PFSK-1 (cell line): Measurements from ENCODE around the gene GMDS.

Source experiments
- POLR2AphosphoS5 ChIP-seq: IDR thresholded peaks from 2 replicates; pipeline ENCODE4 v1.6.1; 2012; ENCODE audit warnings: low read depth, mild to moderate bottlenecking, control low read depth, low read length, moderate library complexity
- SIN3A ChIP-seq: IDR thresholded peaks from 2 replicates; pipeline ENCODE4 v1.6.1; 2012; ENCODE audit warnings: mild to moderate bottlenecking, low read length, moderate library complexity, borderline replicate concordance; ENCODE audit not compliant: insufficient read depth
- TAF1 ChIP-seq: IDR thresholded peaks from 2 replicates; pipeline ENCODE4 v1.6.1; 2012; ENCODE audit warnings: low read length, control low read depth, borderline replicate concordance; ENCODE audit not compliant: insufficient read depth
- TF ChIP-seq, protein P1 (sequence below), 2 experiments: IDR thresholded peaks; 2 replicates each; pipeline versions ENCODE4 v1.6.1 to v1.8.0; 2011 to 2012; ENCODE audit warnings: low read depth in 2 of 2, low read length in 2 of 2, control low read depth in 1 of 2, inconsistent platforms in 1 of 2, mild to moderate bottlenecking in 1 of 2, moderate library complexity in 1 of 2; ENCODE audit not compliant: insufficient read depth in 1 of 2

GRCh38 chr6:2035046-2035445, 210.4 kb downstream of the GMDS start:
- TF ChIP-seq POLR2AphosphoS5 (no peak), TAF1 (no peak), SIN3A (no peak)
- TF ChIP-seq, protein P1, sequence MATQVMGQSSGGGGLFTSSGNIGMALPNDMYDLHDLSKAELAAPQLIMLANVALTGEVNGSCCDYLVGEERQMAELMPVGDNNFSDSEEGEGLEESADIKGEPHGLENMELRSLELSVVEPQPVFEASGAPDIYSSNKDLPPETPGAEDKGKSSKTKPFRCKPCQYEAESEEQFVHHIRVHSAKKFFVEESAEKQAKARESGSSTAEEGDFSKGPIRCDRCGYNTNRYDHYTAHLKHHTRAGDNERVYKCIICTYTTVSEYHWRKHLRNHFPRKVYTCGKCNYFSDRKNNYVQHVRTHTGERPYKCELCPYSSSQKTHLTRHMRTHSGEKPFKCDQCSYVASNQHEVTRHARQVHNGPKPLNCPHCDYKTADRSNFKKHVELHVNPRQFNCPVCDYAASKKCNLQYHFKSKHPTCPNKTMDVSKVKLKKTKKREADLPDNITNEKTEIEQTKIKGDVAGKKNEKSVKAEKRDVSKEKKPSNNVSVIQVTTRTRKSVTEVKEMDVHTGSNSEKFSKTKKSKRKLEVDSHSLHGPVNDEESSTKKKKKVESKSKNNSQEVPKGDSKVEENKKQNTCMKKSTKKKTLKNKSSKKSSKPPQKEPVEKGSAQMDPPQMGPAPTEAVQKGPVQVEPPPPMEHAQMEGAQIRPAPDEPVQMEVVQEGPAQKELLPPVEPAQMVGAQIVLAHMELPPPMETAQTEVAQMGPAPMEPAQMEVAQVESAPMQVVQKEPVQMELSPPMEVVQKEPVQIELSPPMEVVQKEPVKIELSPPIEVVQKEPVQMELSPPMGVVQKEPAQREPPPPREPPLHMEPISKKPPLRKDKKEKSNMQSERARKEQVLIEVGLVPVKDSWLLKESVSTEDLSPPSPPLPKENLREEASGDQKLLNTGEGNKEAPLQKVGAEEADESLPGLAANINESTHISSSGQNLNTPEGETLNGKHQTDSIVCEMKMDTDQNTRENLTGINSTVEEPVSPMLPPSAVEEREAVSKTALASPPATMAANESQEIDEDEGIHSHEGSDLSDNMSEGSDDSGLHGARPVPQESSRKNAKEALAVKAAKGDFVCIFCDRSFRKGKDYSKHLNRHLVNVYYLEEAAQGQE (IDR thresholded peaks at IDR 0.05; ENCODE audit: insufficient read depth in 1 of 2, low read depth in 2 of 2, low read length in 2 of 2): no peak
